ENCODE measurements around the gene ADAM17.
A peak's percentile ranks its signal among the peaks of the same experiment; 100 is the strongest.

The ADAM17 gene

GRCh38 chr2:9466147-9466683 is 89.4 kb downstream of the ADAM17 start:
- no peak for DNase-seq

- no peak for DNase-seq
Measured at GRCh38 chr2:9465170-9465569, 90.5 kb downstream of the ADAM17 start.

- DNase-seq: no peak
Measured at GRCh38 chr2:9463698-9464034, 92.0 kb downstream of the ADAM17 start.

GRCh38 chr2:9462886-9463697 is 92.5 kb downstream of the ADAM17 start:
- peak; percentile 66 for DNase-seq

GRCh38 chr2:9462313-9462712 is 93.3 kb downstream of the ADAM17 start:
- DNase-seq: no peak

- no peak for DNase-seq
Measured at GRCh38 chr2:9461079-9461478, 94.6 kb downstream of the ADAM17 start.

- no peak for DNase-seq
Measured at GRCh38 chr2:9460441-9461017, 95.1 kb downstream of the ADAM17 start.

- DNase-seq: no peak
Measured at GRCh38 chr2:9451231-9451630, 104.4 kb downstream of the ADAM17 start.

- no peak for DNase-seq
Measured at GRCh38 chr2:9445089-9445488, 110.5 kb downstream of the ADAM17 start.

- DNase-seq: no peak
Measured at GRCh38 chr2:9443526-9443925, 112.1 kb downstream of the ADAM17 start.

GRCh38 chr2:9441556-9441955 is 114.1 kb downstream of the ADAM17 start:
- DNase-seq: no peak

- DNase-seq: no peak
Measured at GRCh38 chr2:9440058-9440727, 115.4 kb downstream of the ADAM17 start.

- DNase-seq: no peak
Measured at GRCh38 chr2:9439536-9439935, 116.1 kb downstream of the ADAM17 start.
